Testis (tissue), 2 donors: ENCODE results near the gene C7orf57.

Source experiments
- CTCF ChIP-seq, 3 experiments: fragments of 450-650 bp in 2 of 3; fragments of 200-600 bp in 1 of 3; sonication (generic) in 1 of 3; IDR thresholded peaks; one replicate each; pipeline ENCODE4 v1.5.1; 2016 to 2019; ENCODE audit warnings: antibody characterized with exemption in 3 of 3, mild to moderate bottlenecking in 2 of 3, moderate library complexity in 1 of 3
- POLR2A ChIP-seq: fragments of 450-650 bp; IDR thresholded peaks from one replicate; pipeline ENCODE4 v1.6.1; 2017; ENCODE audit warnings: antibody characterized with exemption, mild to moderate bottlenecking, moderate library complexity

- TF ChIP-seq CTCF (IDR thresholded peaks at IDR 0.05) = no peak
- no peak for TF ChIP-seq POLR2A
Measured at GRCh38 chr7:47999413-47999812, 35.9 kb upstream of the C7orf57 start.
